GM13977 (cell line): ENCODE results near the gene STPG2.

ENCODE experiments used
- DNase-seq: peaks from one replicate; pipeline ENCODE4 v3.0.0; 2012; ENCODE audit warnings: low spot score
- CTCF ChIP-seq: IDR thresholded peaks from 2 replicates; pipeline ENCODE4 v1.5.1; 2012; ENCODE audit warnings: mild to moderate bottlenecking, control low read depth; ENCODE audit not compliant: insufficient read depth; ENCODE audit errors: extremely low read depth, missing control alignments
- in situ Hi-C: fragments of 300-500 bp; cut with MboI; formaldehyde crosslinking; loops from one replicate; pipeline ENCODE4 v1.12.0; 2022; ENCODE audit warnings: low sequenced_read_pairs, low pct_unique_long_range_greater_than_20kb, mixed read lengths, inconsistent platforms; ENCODE audit not compliant: unreplicated experiment

Gene STPG2

GRCh38 chr4:98126141-98126540 is 17.1 kb downstream of the STPG2 start:
- no peak for TF ChIP-seq CTCF
- in situ Hi-C loops: no loop called here
- DNase-seq: no peak

- no peak for TF ChIP-seq CTCF
- no peak for DNase-seq
- in situ Hi-C loops: no loop called here
Measured at GRCh38 chr4:98125585-98125984, 17.7 kb downstream of the STPG2 start.

- in situ Hi-C loops: no loop called here
- TF ChIP-seq CTCF: no peak
Measured at GRCh38 chr4:98117363-98117762, 25.9 kb downstream of the STPG2 start.

GRCh38 chr4:98113012-98113411 is 30.3 kb downstream of the STPG2 start:
- in situ Hi-C loops: no loop called here
- TF ChIP-seq CTCF: no peak
- no peak for DNase-seq

More at GRCh38 chr4:98117363-98117762, 25.9 kb downstream of the STPG2 start:
- DNase-seq: no peak

- DNase-seq: no peak
- no peak for TF ChIP-seq CTCF
- in situ Hi-C loops: no loop called here
Measured at GRCh38 chr4:98110929-98111328, 32.3 kb downstream of the STPG2 start.

- no peak for DNase-seq
- in situ Hi-C loops: no loop called here
- TF ChIP-seq CTCF: no peak
Measured at GRCh38 chr4:98110214-98110613, 33.1 kb downstream of the STPG2 start.

GRCh38 chr4:98102660-98103059 is 40.6 kb downstream of the STPG2 start:
- no peak for DNase-seq
- in situ Hi-C loops: no loop called here
- TF ChIP-seq CTCF: no peak
